Measurements from ENCODE around the gene FAM131B.
A peak's percentile ranks its signal among the peaks of the same experiment; 100 is the strongest.

GRCh38 chr7:143380260-143380645, 17.7 kb upstream of the FAM131B start:
- peak in 2 of 3 donors; percentile 32 to 83 for TF ChIP-seq CTCF (IDR thresholded peaks at IDR 0.05)
- no peak for TF ChIP-seq POLR2A (IDR thresholded peaks at IDR 0.05)

All from lower leg skin (tissue), 3 donors.